ENCODE data around the gene MACROD2. TPM values are rescaled to one million over a fixed set of nuclear protein-coding genes. Genes with fewer than 3 reads are reported as not detected.
"Not testable (repeated sequence)": the region's sequence is repeated elsewhere in the genome, so short reads cannot be mapped to it uniquely, and the experiment has no call there.

MACROD2 gene
- total RNA-seq, 4 donors from 2014 or later = 10.0 to 24.0 (median 17.0) TPM

GRCh38 chr20:14972256-14972655 lies 976.9 kb downstream of the MACROD2 start:
- intact Hi-C loops (cut with DNase I; ENCODE audit: low total_unique reads) = no loop called here
- H3K4me3 ChIP-seq (ENCODE audit: low read depth, poor library complexity, severe bottlenecking) = no peak overlapping the region
- no peak for DNase-seq (ENCODE audit: low spot score in 2 of 2)
- no peak for TF ChIP-seq POLR2A (IDR thresholded peaks at IDR 0.05)
- TF ChIP-seq, protein P1, sequence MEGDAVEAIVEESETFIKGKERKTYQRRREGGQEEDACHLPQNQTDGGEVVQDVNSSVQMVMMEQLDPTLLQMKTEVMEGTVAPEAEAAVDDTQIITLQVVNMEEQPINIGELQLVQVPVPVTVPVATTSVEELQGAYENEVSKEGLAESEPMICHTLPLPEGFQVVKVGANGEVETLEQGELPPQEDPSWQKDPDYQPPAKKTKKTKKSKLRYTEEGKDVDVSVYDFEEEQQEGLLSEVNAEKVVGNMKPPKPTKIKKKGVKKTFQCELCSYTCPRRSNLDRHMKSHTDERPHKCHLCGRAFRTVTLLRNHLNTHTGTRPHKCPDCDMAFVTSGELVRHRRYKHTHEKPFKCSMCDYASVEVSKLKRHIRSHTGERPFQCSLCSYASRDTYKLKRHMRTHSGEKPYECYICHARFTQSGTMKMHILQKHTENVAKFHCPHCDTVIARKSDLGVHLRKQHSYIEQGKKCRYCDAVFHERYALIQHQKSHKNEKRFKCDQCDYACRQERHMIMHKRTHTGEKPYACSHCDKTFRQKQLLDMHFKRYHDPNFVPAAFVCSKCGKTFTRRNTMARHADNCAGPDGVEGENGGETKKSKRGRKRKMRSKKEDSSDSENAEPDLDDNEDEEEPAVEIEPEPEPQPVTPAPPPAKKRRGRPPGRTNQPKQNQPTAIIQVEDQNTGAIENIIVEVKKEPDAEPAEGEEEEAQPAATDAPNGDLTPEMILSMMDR (IDR thresholded peaks at IDR 0.05) = no peak
- WGBS, 2 donors = 84 to 91% methylated on average over 1 of the region's 1 CpG

DNA sequence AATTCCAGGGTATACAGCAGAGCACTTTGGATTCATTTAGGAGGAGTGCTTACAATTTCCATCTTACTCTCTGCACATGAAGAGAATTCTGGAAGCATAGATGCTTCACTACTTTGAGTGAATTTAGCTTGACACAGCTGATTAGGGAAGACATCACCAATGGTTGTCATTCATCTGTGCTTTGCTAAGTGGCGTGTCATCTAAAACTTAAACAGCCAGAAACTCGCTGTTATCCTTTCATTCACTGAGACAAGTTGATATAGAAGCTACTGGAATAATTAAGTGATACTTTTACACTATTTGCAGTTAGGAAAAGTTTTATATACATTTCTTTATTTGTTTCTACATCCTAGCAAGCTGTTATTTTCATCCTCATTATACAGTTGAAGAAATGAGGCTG lies 977.4 kb downstream of the MACROD2 start:
- H3K4me3 ChIP-seq (ENCODE audit: low read depth, poor library complexity, severe bottlenecking) = no peak overlapping the region
- DNase-seq (ENCODE audit: low spot score in 2 of 2) = no peak
- TF ChIP-seq, protein P1 (IDR thresholded peaks at IDR 0.05) = no peak
- TF ChIP-seq POLR2A (IDR thresholded peaks at IDR 0.05) = no peak
- intact Hi-C loops (cut with DNase I; ENCODE audit: low total_unique reads) = no loop called here
- WGBS, 2 donors = 91 to 98% methylated on average over 2 of the region's 2 CpGs

DNA sequence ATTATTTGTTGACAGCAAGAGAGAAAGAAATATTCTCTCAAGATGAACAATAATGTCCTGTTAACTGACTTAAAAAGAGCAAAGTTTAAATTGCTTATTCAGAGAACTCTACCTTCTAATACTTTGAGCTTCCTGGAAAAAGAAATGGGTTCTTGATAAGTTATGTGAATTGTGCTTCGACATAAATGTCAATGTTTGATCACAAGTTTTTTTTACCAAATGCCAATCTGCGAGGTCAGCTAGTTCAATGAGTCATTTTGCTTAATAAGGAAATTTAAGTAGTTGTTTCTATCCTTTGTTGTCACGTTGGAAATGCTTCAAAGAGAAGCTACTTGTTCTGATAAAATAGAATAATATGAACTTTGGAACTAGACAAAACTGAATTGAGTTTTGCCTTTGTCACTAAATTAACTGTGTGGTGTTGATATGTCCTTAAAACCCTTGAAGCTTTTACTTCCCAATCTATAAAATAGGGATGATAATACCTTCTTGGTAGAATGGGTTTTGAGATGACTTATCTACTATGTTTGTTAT lies 984.2 kb downstream of the MACROD2 start:
- DNase-seq (ENCODE audit: low spot score in 2 of 2) = no peak
- no peak for TF ChIP-seq POLR2A (IDR thresholded peaks at IDR 0.05)
- TF ChIP-seq, protein P1 (IDR thresholded peaks at IDR 0.05) = no peak
- intact Hi-C loops (cut with DNase I; ENCODE audit: low total_unique reads) = no loop called here
- WGBS, 2 donors = 27 to 32% methylated on average over 3 of the region's 3 CpGs
- no peak overlapping the region for H3K4me3 ChIP-seq (ENCODE audit: low read depth, poor library complexity, severe bottlenecking)

DNA sequence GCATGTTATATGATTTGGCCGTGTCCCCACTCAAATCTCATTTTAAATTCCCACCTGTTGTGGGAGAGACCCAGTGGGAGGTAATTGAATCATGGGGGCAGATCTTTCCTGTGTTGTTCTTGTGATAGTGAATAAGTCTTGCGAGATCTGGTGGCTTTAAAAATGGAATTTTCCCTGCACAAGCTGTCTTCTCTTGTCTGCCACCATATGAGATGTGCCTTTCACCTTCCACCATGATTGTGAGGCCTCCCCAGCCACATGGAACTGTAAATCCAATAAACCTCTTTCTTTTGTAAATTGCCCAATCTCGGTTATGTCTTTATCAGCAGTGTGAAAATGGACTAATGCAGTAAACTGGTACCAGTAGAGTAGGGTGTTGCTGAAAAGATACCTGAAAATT lies 986.2 kb downstream of the MACROD2 start:
- 94 to 95% methylated on average over 3 of the region's 3 CpGs for WGBS, 2 donors
- DNase-seq (ENCODE audit: low spot score in 2 of 2); intact Hi-C loops (cut with DNase I; ENCODE audit: low total_unique reads); H3K4me3 ChIP-seq (ENCODE audit: low read depth, poor library complexity, severe bottlenecking): not testable (repeated sequence)

DNA sequence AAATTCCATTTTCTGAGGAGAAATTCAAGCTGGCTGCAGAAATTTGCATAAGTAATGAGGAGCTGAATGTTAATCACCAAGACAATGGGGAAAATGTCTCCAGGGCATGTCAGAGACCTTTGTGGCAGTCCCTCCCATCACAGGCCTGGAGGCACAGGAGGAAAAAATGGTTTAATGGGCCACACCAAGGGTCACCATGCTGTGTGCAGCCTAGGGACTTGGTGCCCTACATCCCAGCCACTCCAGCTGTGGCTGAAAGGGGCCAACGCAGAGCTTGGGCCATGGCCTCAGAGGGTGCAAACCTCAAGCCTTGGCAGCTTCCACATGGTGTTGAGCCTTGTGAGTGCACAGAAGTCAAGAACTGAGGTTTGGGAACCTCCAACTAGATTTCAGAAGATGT lies 987.0 kb downstream of the MACROD2 start:
- intact Hi-C loops (cut with DNase I; ENCODE audit: low total_unique reads); H3K4me3 ChIP-seq (ENCODE audit: low read depth, poor library complexity, severe bottlenecking); DNase-seq (ENCODE audit: low spot score in 2 of 2): not testable (repeated sequence)
- WGBS, 2 donors = 92 to 100% methylated on average over 1 of the region's 1 CpG

- intact Hi-C loops (cut with DNase I; ENCODE audit: low total_unique reads) = no loop called here
- no peak overlapping the region for H3K4me3 ChIP-seq (ENCODE audit: low read depth, poor library complexity, severe bottlenecking)
- TF ChIP-seq, protein P1 (IDR thresholded peaks at IDR 0.05) = no peak
- no peak for TF ChIP-seq POLR2A (IDR thresholded peaks at IDR 0.05)
- DNase-seq (ENCODE audit: low spot score in 2 of 2) = no peak
- 89% methylated on average over 3 of the region's 3 CpGs for WGBS, 2 donors
Observed at GRCh38 chr20:14984305-14984704, 989.0 kb downstream of the MACROD2 start.
